DND-41 (cell line): Measurements from ENCODE around the gene LUZP4.
"Not testable (repeated sequence)": the region's sequence is repeated elsewhere in the genome, so short reads cannot be mapped to it uniquely, and the experiment has no call there.

Experiments
- CTCF ChIP-seq: IDR thresholded peaks from 2 replicates; pipeline ENCODE4 v1.5.1; 2012; ENCODE audit warnings: borderline replicate concordance, low read length, moderate library complexity, mild to moderate bottlenecking; ENCODE audit not compliant: poor library complexity, severe bottlenecking; ENCODE audit errors: extremely low read depth
- EZH2 ChIP-seq: IDR thresholded peaks from 3 replicates; pipeline ENCODE4 v1.6.1; 2012; ENCODE audit warnings: borderline replicate concordance, low read depth, mild to moderate bottlenecking, moderate library complexity, low read length, inconsistent platforms; ENCODE audit not compliant: severe bottlenecking

GRCh38 chrX:115346738-115347137 lies 57.2 kb downstream of the LUZP4 start:
- not testable (repeated sequence) for TF ChIP-seq CTCF, EZH2
